Osteocyte (in vitro differentiated cells): ENCODE measurements around the gene ADAM10. TPM values are rescaled to one million over a fixed set of nuclear protein-coding genes. Genes with fewer than 3 reads are reported as not detected.

Experiments used
- DNase-seq: peaks from one replicate; pipeline ENCODE4 v3.0.0; 2021; ENCODE audit warnings: mixed read lengths; ENCODE audit not compliant: unreplicated experiment; ENCODE audit errors: extremely low spot score
- H3K27ac Mint-ChIP-seq: one replicate; pipeline ENCODE4 v1.8.0; 2021; ENCODE audit warnings: mild to moderate bottlenecking, mixed read lengths; ENCODE audit not compliant: unreplicated experiment
- H3K27me3 Mint-ChIP-seq: one replicate; pipeline ENCODE4 v1.8.0; 2021; ENCODE audit warnings: mixed read lengths; ENCODE audit not compliant: unreplicated experiment
- H3K36me3 Mint-ChIP-seq: one replicate; pipeline ENCODE4 v1.8.0; 2021; ENCODE audit warnings: mixed read lengths; ENCODE audit not compliant: unreplicated experiment
- H3K4me1 Mint-ChIP-seq: one replicate; pipeline ENCODE4 v1.8.0; 2021; ENCODE audit warnings: mixed read lengths; ENCODE audit not compliant: unreplicated experiment
- H3K4me3 Mint-ChIP-seq: one replicate; pipeline ENCODE4 v1.8.0; 2021; ENCODE audit warnings: mild to moderate bottlenecking, moderate library complexity, mixed read lengths; ENCODE audit not compliant: unreplicated experiment
- H3K9me3 Mint-ChIP-seq: one replicate; pipeline ENCODE4 v1.8.0; 2021; ENCODE audit warnings: mixed read lengths; ENCODE audit not compliant: unreplicated experiment
- total RNA-seq: library from RNA; stranded (reverse); gene quantifications from 2 replicates; pipeline ENCODE4 v1.2.1, GENCODE V29; 2021
- TF ChIP-seq, protein P1 (sequence below): fragments of 200-600 bp; sonication (generic); IDR thresholded peaks from 2 replicates; pipeline ENCODE4 v1.5.0; 2021; ENCODE audit warnings: antibody characterized with exemption, mild to moderate bottlenecking, moderate library complexity

ADAM10 gene
- total RNA-seq, 1 donor from 2014 or later, result 169 TPM

DNA sequence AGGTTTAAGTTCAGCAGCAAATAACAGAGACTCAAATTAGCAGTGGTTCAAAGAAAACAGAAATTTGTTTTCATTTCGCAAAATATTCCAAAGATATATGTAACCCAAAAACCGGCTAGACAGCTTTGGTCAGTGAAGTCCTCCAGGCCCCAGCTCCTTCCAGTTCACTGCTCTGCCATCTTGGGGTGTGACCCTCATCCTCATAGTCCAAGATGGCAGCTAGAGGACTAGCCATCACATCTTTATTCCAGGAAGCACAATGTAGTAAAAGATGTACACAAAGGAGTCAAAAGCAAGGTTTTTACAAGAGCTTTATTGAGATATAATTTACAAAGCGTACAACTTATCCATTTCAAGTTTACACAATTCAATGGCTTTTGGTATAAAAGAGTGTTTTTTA is 210.6 kb downstream of the ADAM10 start:
- DNase-seq, result no peak
- Mint-ChIP-seq H3K36me3 (peaks cover 6% of the 10 kb centered on the region), H3K4me3 (no peak overlapping the region), H3K9me3 (no peaks in the 10 kb centered on the region), H3K27me3 (peaks cover 4% of the 10 kb centered on the region), H3K4me1 (peaks cover 6% of the 10 kb centered on the region), H3K27ac (no peak overlapping the region)
- TF ChIP-seq, protein P1, sequence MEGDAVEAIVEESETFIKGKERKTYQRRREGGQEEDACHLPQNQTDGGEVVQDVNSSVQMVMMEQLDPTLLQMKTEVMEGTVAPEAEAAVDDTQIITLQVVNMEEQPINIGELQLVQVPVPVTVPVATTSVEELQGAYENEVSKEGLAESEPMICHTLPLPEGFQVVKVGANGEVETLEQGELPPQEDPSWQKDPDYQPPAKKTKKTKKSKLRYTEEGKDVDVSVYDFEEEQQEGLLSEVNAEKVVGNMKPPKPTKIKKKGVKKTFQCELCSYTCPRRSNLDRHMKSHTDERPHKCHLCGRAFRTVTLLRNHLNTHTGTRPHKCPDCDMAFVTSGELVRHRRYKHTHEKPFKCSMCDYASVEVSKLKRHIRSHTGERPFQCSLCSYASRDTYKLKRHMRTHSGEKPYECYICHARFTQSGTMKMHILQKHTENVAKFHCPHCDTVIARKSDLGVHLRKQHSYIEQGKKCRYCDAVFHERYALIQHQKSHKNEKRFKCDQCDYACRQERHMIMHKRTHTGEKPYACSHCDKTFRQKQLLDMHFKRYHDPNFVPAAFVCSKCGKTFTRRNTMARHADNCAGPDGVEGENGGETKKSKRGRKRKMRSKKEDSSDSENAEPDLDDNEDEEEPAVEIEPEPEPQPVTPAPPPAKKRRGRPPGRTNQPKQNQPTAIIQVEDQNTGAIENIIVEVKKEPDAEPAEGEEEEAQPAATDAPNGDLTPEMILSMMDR, result no peak

Other genes starting within 250 kb of the ADAM10 start
- 15.1 and 18.6 TPM in 2 replicates for gene MINDY2, start 21.6 kb upstream of the ADAM10 start, total RNA-seq
- gene SLTM, start 184.0 kb upstream of the ADAM10 start, total RNA-seq, result 87.3 and 93.9 TPM in 2 replicates
- 32.3 and 33.8 TPM in 2 replicates for gene RNF111, start 238.0 kb upstream of the ADAM10 start, total RNA-seq